WTC11 (cell line): ENCODE results near the gene ZNF213. TPM values are rescaled to one million over a fixed set of nuclear protein-coding genes. Genes with fewer than 3 reads are reported as not detected.

Source experiments
- ATAC-seq: fragments of 200-7000 bp; cut with Tn5 transposase; 2 replicates; pipeline ENCODE4 v1.10.0; 2021; ENCODE audit warnings: mild to moderate bottlenecking, moderate library complexity
- CTCF ChIA-PET: fragments of 300-600 bp; sonication (Branson Sonifier 250); formaldehyde crosslinking; loops from one replicate; lab custom pipeline; 2021; ENCODE audit warnings: antibody characterized with exemption; lab: Charles Lee
- POLR2A ChIA-PET: fragments of 350-600 bp; sonication (Branson Sonifier 250); formaldehyde crosslinking; loops from one replicate; lab custom pipeline; 2021; ENCODE audit warnings: antibody characterized with exemption; lab: Charles Lee
- DNase-seq: peaks from one replicate; pipeline ENCODE4 v3.0.0; 2021; ENCODE audit warnings: low spot score
- H3K27ac Mint-ChIP-seq: 2 replicates; pipeline ENCODE4 v1.8.0; 2021; ENCODE audit warnings: mixed read lengths
- H3K27me3 Mint-ChIP-seq: 2 replicates; pipeline ENCODE4 v1.8.0; 2021; ENCODE audit warnings: low read depth, mild to moderate bottlenecking, moderate library complexity, mixed read lengths
- H3K36me3 Mint-ChIP-seq: 2 replicates; pipeline ENCODE4 v1.8.0; 2021; ENCODE audit warnings: mixed read lengths
- H3K4me1 Mint-ChIP-seq: 2 replicates; pipeline ENCODE4 v1.8.0; 2022; ENCODE audit warnings: mixed read lengths
- H3K4me3 Mint-ChIP-seq: 2 replicates; pipeline ENCODE4 v1.8.0; 2021; ENCODE audit warnings: mild to moderate bottlenecking, moderate library complexity, mixed read lengths
- H3K9me3 Mint-ChIP-seq: 2 replicates; pipeline ENCODE4 v1.8.0; 2021; ENCODE audit warnings: mixed read lengths
- ARID4B ChIP-seq: sonication (generic); formaldehyde crosslinking; IDR thresholded peaks from 2 replicates; pipeline ENCODE4 v1.8.0; 2023; ENCODE audit warnings: missing genetic modification reagents, mild to moderate bottlenecking, borderline replicate concordance
- ATF1 ChIP-seq: sonication (generic); formaldehyde crosslinking; IDR thresholded peaks from 2 replicates; pipeline ENCODE4 v1.8.1; 2023; ENCODE audit warnings: mild to moderate bottlenecking, moderate library complexity, missing genetic modification reagents
- ATF3 ChIP-seq: sonication (generic); formaldehyde crosslinking; conservative IDR thresholded peaks from 2 replicates; pipeline ENCODE4 v1.8.1; 2022; ENCODE audit warnings: mild to moderate bottlenecking, missing genetic modification reagents
- CDX4 ChIP-seq: fragments of 250-450 bp; sonication (Bioruptor Pico); IDR thresholded peaks from 2 replicates; pipeline ENCODE4 v1.9.0; 2021; ENCODE audit warnings: moderate library complexity, mild to moderate bottlenecking, inconsistent platforms, borderline replicate concordance
- CREM ChIP-seq: sonication (generic); formaldehyde crosslinking; IDR thresholded peaks from 2 replicates; pipeline ENCODE4 v1.8.1; 2022; ENCODE audit warnings: mild to moderate bottlenecking, missing genetic modification reagents, moderate library complexity
- GTF2I ChIP-seq: fragments of 250-450 bp; sonication (Bioruptor Pico); conservative IDR thresholded peaks from 2 replicates; pipeline ENCODE4 v1.4.0; 2021; ENCODE audit warnings: mild to moderate bottlenecking
- HMGXB4 ChIP-seq: sonication (generic); formaldehyde crosslinking; IDR thresholded peaks from 2 replicates; pipeline ENCODE4 v1.8.1; 2023; ENCODE audit warnings: mild to moderate bottlenecking, moderate library complexity, missing genetic modification reagents
- NFYB ChIP-seq: sonication (generic); formaldehyde crosslinking; conservative IDR thresholded peaks from 2 replicates; pipeline ENCODE4 v1.8.0; 2022; ENCODE audit warnings: low read depth, missing genetic modification reagents
- NR1H2 ChIP-seq: sonication (generic); formaldehyde crosslinking; IDR thresholded peaks from 2 replicates; pipeline ENCODE4 v1.9.0; 2021; ENCODE audit warnings: mild to moderate bottlenecking, moderate library complexity, missing genetic modification reagents
- SP1 ChIP-seq: sonication (generic); formaldehyde crosslinking; conservative IDR thresholded peaks from 2 replicates; pipeline ENCODE4 v1.8.1; 2022; ENCODE audit warnings: missing genetic modification reagents
- USF1 ChIP-seq: sonication (generic); formaldehyde crosslinking; IDR thresholded peaks from 2 replicates; pipeline ENCODE4 v1.8.0; 2022; ENCODE audit warnings: mild to moderate bottlenecking, missing genetic modification reagents
- ZNF219 ChIP-seq: sonication (generic); formaldehyde crosslinking; IDR thresholded peaks from 2 replicates; pipeline ENCODE4 v1.8.0; 2023; ENCODE audit warnings: missing genetic modification reagents, mild to moderate bottlenecking, borderline replicate concordance
- ZNF423 ChIP-seq: fragments of 250-450 bp; sonication (Bioruptor Pico); IDR thresholded peaks from 2 replicates; pipeline ENCODE4 v2.1.2; 2022; ENCODE audit warnings: mild to moderate bottlenecking, moderate library complexity
- ZNF671 ChIP-seq: fragments of 250-450 bp; sonication (Bioruptor Pico); IDR thresholded peaks from 2 replicates; pipeline ENCODE4 v1.8.0; 2021; ENCODE audit warnings: mild to moderate bottlenecking
- total RNA-seq: library from RNA; stranded (reverse); gene quantifications from 3 replicates; pipeline ENCODE4 v1.2.3, GENCODE V29; 2021

The ZNF213 gene
- total RNA-seq, 1 experiment from 2014 or later, result 11.6 TPM

- no peak for TF ChIP-seq ZNF671
- 0 out of 2 replicates have a peak, but pooled peaks have one; percentile 20 for TF ChIP-seq USF1
- no peak for TF ChIP-seq CDX4 (CRISPR knock-in tag)
- no peak for TF ChIP-seq GTF2I (CRISPR knock-in tag)
- TF ChIP-seq ZNF219, result no peak
- TF ChIP-seq, all 79 proteins: peak for 1
- POLR2A ChIA-PET, result interaction anchor here (1.2 to 2.3 kb wide), 2 partner anchors 26 to 33 kb away, joined by 3 to 14 read pairs; no protein-coding TSS in a partner anchor
- peak; percentile 42 for DNase-seq
- H3K36me3 Mint-ChIP-seq, result no peaks in the 10 kb centered on the region
- H3K9me3 Mint-ChIP-seq, result no peaks in the 10 kb centered on the region
- H3K27me3 Mint-ChIP-seq, result peaks cover 59% of the 10 kb centered on the region
- H3K4me1 Mint-ChIP-seq, result peaks cover 19% of the 10 kb centered on the region
- ATAC-seq, result peak; percentile 11
- CTCF ChIA-PET, result interaction anchor here (0.6 to 5.3 kb wide), 14 partner anchors 8 to 317 kb away, joined by 3 to 50 read pairs (median 7); partner anchors contain the start of genes ZNF174 and ZSCAN32
- 0 out of 2 replicates have a peak overlapping the region, but pooled peaks have one; percentile 60 for H3K27ac Mint-ChIP-seq
- peak overlapping the region; percentile 98 for H3K4me3 Mint-ChIP-seq
Measured at GRCh38 chr16:3183445-3184139, 48.8 kb downstream of the ZNF213 start.

GRCh38 chr16:3186946-3187690 is 52.3 kb downstream of the ZNF213 start:
- ChIA-PET POLR2A (interaction anchor here (0.6 to 0.7 kb wide), 2 partner anchors 53 to 79 kb away, joined by 4 to 6 read pairs; partner anchors contain the start of gene ZNF213), CTCF (interaction anchor here (0.6 to 3.0 kb wide), 10 partner anchors 12 to 1838 kb away, joined by 3 to 22 read pairs (median 8); no protein-coding TSS in a partner anchor)
- peaks cover 61% of the 10 kb centered on the region for H3K27me3 Mint-ChIP-seq
- H3K27ac Mint-ChIP-seq, result no peak overlapping the region; the same call in 1 of the 2 replicates
- peaks cover 21% of the 10 kb centered on the region for H3K4me1 Mint-ChIP-seq
- DNase-seq (no peak), ATAC-seq (no peak)
- no peaks in the 10 kb centered on the region for H3K9me3 Mint-ChIP-seq
- H3K36me3 Mint-ChIP-seq, result no peaks in the 10 kb centered on the region
- TF ChIP-seq NFYB (0 out of 2 replicates have a peak, but pooled peaks have one; percentile 7), CDX4 (CRISPR knock-in tag) (no peak), ATF3 (CRISPR knock-in tag) (no peak)
- peak overlapping the region; percentile 97 for H3K4me3 Mint-ChIP-seq

- H3K27ac Mint-ChIP-seq, result peak within 1 kb of the TSS; percentile 83
- peaks cover 18% of the 10 kb centered on the region for H3K4me1 Mint-ChIP-seq
- no peak for TF ChIP-seq NR1H2 (CRISPR knock-in tag)
- peak; percentile 28; the same call in 1 of the 2 replicates for TF ChIP-seq CREM (CRISPR knock-in tag)
- TF ChIP-seq ZNF423, result peak; percentile 32; the same call in 1 of the 2 replicates
- peak; percentile 34; the same call in 1 of the 2 replicates for TF ChIP-seq SP1 (CRISPR knock-in tag)
- no peaks in the 10 kb centered on the region for H3K9me3 Mint-ChIP-seq
- H3K27me3 Mint-ChIP-seq, result peaks cover 61% of the 10 kb centered on the region
- CTCF ChIA-PET, result interaction anchor here (0.6 to 3.0 kb wide), 14 partner anchors 13 to 1837 kb away, joined by 3 to 22 read pairs (median 6); partner anchors contain the start of gene ZNF213
- POLR2A ChIA-PET, result interaction anchor here (0.7 to 0.9 kb wide), 2 partner anchors 53 to 95 kb away, joined by 4 read pairs; partner anchors contain the start of genes ZNF213 and ZNF263
- no peaks in the 10 kb centered on the region for H3K36me3 Mint-ChIP-seq
- DNase-seq (peak; percentile 80), ATAC-seq (peak; percentile 7)
- peak within 1 kb of the TSS; percentile 97 for H3K4me3 Mint-ChIP-seq
Measured at GRCh38 chr16:3187798-3188674, 53.2 kb downstream of the ZNF213 start, which contains the start of gene OR1F1. OR1F1 (plus strand) TSS chr16:3188204.

GRCh38 chr16:3188675-3188924 is 53.8 kb downstream of the ZNF213 start:
- ChIA-PET CTCF (interaction anchor here (0.8 to 3.0 kb wide), 12 partner anchors 14 to 312 kb away, joined by 3 to 22 read pairs (median 4); partner anchors contain the start of genes CLUAP1, ZNF213 and ZNF263), POLR2A (interaction anchor here (0.9 kb wide), 1 partner anchor 94 kb away, joined by 4 read pairs; the partner anchor contains the start of gene ZNF263)
- peak overlapping the region; percentile 97 for H3K4me3 Mint-ChIP-seq
- DNase-seq, result no peak
- H3K27me3 Mint-ChIP-seq, result peaks cover 61% of the 10 kb centered on the region
- H3K36me3 Mint-ChIP-seq, result no peaks in the 10 kb centered on the region
- peaks cover 18% of the 10 kb centered on the region for H3K4me1 Mint-ChIP-seq
- no peaks in the 10 kb centered on the region; the same call in 1 of the 2 replicates for H3K9me3 Mint-ChIP-seq
- no peak for ATAC-seq
- no peak overlapping the region for H3K27ac Mint-ChIP-seq
- TF ChIP-seq HMGXB4 (CRISPR knock-in tag) (no peak; the same call in 1 of the 2 replicates), ATF1 (CRISPR knock-in tag) (no peak), ZNF423 (no peak), ARID4B (CRISPR knock-in tag) (0 out of 2 replicates have a peak, but pooled peaks have one; percentile 49)
